ENCODE data around the gene CFAP54.

- TF ChIP-seq CTCF (IDR thresholded peaks at IDR 0.05; ENCODE audit: extremely low read depth in 1 of 2, insufficient read depth in 1 of 2, low read depth in 1 of 2, low read length in 2 of 2), result no peak
- no peak for TF ChIP-seq EZH2 (IDR thresholded peaks at IDR 0.05; ENCODE audit: borderline replicate concordance, low read depth, low read length, severe bottlenecking)
- no peak for TF ChIP-seq POLR2A (IDR thresholded peaks at IDR 0.05; ENCODE audit: low read depth, low read length)
- TF ChIP-seq MAX (IDR thresholded peaks at IDR 0.05; ENCODE audit: insufficient read depth, insufficient read length), result no peak
- TF ChIP-seq JUN (IDR thresholded peaks at IDR 0.05; ENCODE audit: borderline replicate concordance, insufficient read depth, insufficient read length, low read depth), result no peak
- no peak for TF ChIP-seq POLR2AphosphoS5 (IDR thresholded peaks at IDR 0.05; ENCODE audit: insufficient read depth, low read depth, low read length)
- no peak for TF ChIP-seq GATA2 (IDR thresholded peaks at IDR 0.05; ENCODE audit: insufficient read depth, insufficient read length, low read depth, low read length)
- TF ChIP-seq MYC (IDR thresholded peaks at IDR 0.05; ENCODE audit: low read depth, low read length), result no peak
- TF ChIP-seq FOS (IDR thresholded peaks at IDR 0.05; ENCODE audit: borderline replicate concordance, insufficient read depth, low read length), result no peak
Measured at GRCh38 chr12:96514328-96514727, 25.0 kb downstream of the CFAP54 start.

Data from endothelial cell of umbilical vein (primary cell).